ENCODE measurements around the gene ACSF2. TPM values are rescaled to one million over a fixed set of nuclear protein-coding genes. Genes with fewer than 3 reads are reported as not detected.

ACSF2 gene
- total RNA-seq, 1 donor from 2014 or later: 26.1 TPM

DNA sequence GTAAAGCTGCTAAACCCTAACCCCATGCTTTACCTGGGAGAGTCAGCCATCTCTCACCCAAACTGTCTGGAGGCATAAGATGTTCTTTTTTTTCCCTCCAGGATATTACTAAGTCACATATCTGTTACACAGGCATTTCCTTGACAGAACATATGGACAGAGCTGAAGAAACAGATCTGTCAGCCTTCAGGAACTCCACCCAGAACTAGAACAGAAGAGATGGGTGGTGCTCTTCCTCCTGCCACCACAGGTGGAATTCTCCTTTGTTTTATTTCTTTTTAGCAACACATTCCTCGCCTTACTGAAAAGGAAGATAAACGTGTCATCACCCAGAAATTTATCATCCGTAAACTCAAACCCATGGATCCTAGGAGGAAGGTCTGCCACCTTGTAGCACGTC is 91.0 kb downstream of the ACSF2 start:
- Histone ChIP-seq H3K27me3 (no peaks in the 10 kb centered on the region), H3K4me1 (no peaks in the 10 kb centered on the region), H3K4me3 (no peak overlapping the region), H3K9me3 (no peaks in the 10 kb centered on the region), H3K36me3 (no peaks in the 10 kb centered on the region), H3K27ac (no peak overlapping the region)
- TF ChIP-seq, protein P1, sequence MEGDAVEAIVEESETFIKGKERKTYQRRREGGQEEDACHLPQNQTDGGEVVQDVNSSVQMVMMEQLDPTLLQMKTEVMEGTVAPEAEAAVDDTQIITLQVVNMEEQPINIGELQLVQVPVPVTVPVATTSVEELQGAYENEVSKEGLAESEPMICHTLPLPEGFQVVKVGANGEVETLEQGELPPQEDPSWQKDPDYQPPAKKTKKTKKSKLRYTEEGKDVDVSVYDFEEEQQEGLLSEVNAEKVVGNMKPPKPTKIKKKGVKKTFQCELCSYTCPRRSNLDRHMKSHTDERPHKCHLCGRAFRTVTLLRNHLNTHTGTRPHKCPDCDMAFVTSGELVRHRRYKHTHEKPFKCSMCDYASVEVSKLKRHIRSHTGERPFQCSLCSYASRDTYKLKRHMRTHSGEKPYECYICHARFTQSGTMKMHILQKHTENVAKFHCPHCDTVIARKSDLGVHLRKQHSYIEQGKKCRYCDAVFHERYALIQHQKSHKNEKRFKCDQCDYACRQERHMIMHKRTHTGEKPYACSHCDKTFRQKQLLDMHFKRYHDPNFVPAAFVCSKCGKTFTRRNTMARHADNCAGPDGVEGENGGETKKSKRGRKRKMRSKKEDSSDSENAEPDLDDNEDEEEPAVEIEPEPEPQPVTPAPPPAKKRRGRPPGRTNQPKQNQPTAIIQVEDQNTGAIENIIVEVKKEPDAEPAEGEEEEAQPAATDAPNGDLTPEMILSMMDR (IDR thresholded peaks at IDR 0.05): no peak
- intact Hi-C loops (cut with DNase I): no loop called here
- DNase-seq (ENCODE audit: low spot score in 2 of 2): no peak

DNA sequence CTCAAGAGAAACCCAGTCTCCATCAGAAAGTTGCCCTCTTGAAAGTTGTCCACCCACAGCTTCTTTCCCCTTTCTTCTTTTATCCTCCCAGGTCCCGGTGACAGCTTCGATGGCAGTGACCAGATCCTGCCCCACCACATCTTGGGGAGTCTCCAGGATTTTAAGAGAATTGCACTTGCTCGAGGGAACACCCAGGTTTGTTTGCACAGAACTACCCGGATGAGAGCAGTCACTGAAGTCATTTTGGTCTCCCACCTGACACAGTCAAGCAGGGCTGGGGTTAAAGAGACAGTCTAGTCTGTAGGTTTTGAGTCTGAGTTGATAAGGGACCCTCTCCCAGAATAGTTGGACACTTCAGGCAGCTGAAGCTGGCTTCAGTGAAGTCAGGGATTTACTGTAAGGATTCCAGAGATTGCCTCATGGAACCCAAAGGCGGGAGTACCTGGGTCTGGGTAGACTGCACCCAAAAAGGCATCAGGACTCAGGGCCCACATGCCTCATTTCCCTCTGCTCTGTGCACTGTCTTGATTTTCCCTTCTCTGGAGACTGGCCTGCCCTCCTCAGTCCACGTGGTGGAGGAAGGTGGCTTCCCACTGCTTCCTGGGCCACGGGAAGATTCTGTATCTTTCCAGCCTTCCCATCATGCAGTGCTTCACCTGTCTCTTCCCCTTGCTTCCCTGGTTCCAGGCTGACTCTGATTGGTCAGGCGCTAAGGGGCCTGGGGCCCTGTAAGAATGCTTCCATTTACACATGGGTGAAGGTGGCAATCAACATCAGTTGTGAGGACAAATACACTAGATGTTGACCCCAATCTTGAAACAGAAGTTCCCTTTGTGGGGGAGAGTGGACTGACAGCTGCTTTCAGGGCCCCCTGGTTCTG is 91.7 kb downstream of the ACSF2 start:
- TF ChIP-seq, protein P1 (IDR thresholded peaks at IDR 0.05): no peak
- H3K27me3 ChIP-seq: no peaks in the 10 kb centered on the region
- H3K4me1 ChIP-seq: no peaks in the 10 kb centered on the region
- no peaks in the 10 kb centered on the region for H3K36me3 ChIP-seq
- DNase-seq (ENCODE audit: low spot score in 2 of 2): no peak
- no peak overlapping the region for H3K27ac ChIP-seq
- intact Hi-C loops (cut with DNase I): no loop called here
- H3K4me3 ChIP-seq: no peak overlapping the region
- H3K9me3 ChIP-seq: no peaks in the 10 kb centered on the region

GRCh38 chr17:50518384-50519023 is 92.5 kb downstream of the ACSF2 start:
- Histone ChIP-seq H3K4me1 (no peaks in the 10 kb centered on the region), H3K27ac (no peak overlapping the region), H3K27me3 (no peaks in the 10 kb centered on the region), H3K4me3 (no peak overlapping the region), H3K36me3 (no peaks in the 10 kb centered on the region), H3K9me3 (no peaks in the 10 kb centered on the region)
- no peak for DNase-seq (ENCODE audit: low spot score in 2 of 2)
- TF ChIP-seq, protein P1 (IDR thresholded peaks at IDR 0.05): no peak
- intact Hi-C loops (cut with DNase I): no loop called here

GRCh38 chr17:50519141-50519834 is 93.3 kb downstream of the ACSF2 start:
- no peaks in the 10 kb centered on the region for H3K4me1 ChIP-seq
- intact Hi-C loops (cut with DNase I): no loop called here
- no peak overlapping the region for H3K27ac ChIP-seq
- no peak for DNase-seq (ENCODE audit: low spot score in 2 of 2)
- no peaks in the 10 kb centered on the region for H3K36me3 ChIP-seq
- no peaks in the 10 kb centered on the region for H3K9me3 ChIP-seq
- TF ChIP-seq, protein P1 (IDR thresholded peaks at IDR 0.05): no peak
- no peak overlapping the region for H3K4me3 ChIP-seq
- no peaks in the 10 kb centered on the region for H3K27me3 ChIP-seq

DNA sequence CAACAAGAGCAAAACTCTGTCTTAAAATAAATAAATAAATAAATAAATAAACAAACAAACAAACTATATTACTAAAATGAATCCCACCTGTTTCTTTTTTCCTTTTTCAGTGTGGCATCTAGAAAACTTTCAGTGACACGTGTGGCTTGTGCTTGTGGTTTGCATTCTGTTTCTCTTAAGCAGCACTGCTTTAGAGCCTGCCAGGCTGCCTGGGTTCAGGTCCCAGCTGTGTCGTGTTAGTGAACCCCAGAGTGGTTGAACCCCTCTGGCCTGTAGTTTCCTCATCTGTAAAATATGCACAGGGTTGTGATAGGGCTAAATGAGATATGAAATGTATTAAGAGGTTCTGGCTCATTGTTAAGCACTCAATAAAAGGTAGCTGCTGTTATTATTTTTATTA is 94.5 kb downstream of the ACSF2 start:
- H3K36me3 ChIP-seq: no peaks in the 10 kb centered on the region
- no peaks in the 10 kb centered on the region for H3K4me1 ChIP-seq
- H3K27ac ChIP-seq: no peak overlapping the region
- no peaks in the 10 kb centered on the region for H3K9me3 ChIP-seq
- H3K27me3 ChIP-seq: no peaks in the 10 kb centered on the region
- DNase-seq (ENCODE audit: low spot score in 2 of 2): no peak
- intact Hi-C loops (cut with DNase I): no loop called here
- TF ChIP-seq, protein P1 (IDR thresholded peaks at IDR 0.05): no peak
- H3K4me3 ChIP-seq: no peak overlapping the region
